Fibroblast of the conjunctiva (primary cell): ENCODE results near the gene OR51B2.
"Not testable (repeated sequence)": the region's sequence is repeated elsewhere in the genome, so short reads cannot be mapped to it uniquely, and the experiment has no call there.

Experiments
- DNase-seq: peaks from one replicate; pipeline ENCODE4 v3.0.0-alpha.2; 2010; ENCODE audit warnings: low read depth

Gene OR51B2

GRCh38 chr11:5310423-5310822 is 13.7 kb downstream of the OR51B2 start:
- DNase-seq = no peak

DNA sequence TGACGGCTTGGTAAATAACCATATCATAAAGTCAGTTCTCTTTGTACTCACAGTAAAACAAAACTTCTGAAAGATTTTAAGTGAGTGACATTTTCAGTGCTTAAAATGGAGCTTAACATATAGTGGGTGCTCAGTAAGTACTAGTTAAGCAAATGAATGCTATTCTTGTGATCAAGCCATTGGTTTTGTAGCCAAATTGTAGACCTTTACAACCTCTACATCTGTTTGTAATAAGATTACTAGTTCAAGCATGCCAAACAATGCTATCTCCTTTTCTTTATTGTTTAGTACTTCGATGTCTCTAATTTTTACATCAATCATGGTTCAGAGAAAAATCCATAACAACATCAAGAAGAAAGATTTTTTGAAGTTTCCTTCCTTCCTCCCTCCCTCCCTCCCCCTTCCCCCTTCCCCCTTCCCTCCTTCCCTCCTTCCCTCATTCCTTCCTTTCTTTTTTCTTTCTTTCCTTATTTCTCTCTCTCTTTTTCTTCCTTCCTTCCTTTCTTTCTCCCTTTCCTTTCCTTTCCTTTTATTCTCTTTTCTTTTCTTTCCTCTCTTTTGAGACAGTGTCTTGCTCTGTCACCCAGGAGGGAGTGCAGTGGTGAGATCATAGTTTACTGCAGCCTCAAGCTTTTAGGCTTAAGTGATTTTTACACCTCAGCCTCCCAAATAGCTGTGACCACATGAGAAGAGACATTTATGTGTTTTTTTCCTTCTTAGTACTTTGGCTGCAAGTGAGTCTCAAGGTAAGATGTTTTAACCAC is 16.7 kb downstream of the OR51B2 start:
- no peak for DNase-seq

DNA sequence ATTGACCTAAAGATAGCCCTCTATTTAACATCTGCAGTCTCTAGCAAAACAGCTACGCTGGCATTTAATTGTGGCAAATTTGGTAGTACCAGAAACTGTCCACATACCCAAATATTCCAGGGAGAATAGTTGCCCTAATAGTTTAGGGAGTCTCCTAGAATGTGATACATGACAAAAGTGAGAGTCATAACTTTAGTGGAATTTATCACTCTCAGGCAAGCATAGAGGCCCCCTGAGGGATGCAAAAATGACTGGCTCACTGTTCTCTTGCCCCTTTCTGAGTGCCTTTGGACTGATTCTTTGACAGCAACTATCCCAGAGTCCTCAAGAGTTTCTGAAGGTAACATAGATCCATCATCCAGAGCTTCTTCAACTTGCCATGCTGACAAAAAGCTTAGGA is 20.1 kb downstream of the OR51B2 start:
- DNase-seq = no peak

GRCh38 chr11:5303626-5304025 is 20.5 kb downstream of the OR51B2 start:
- DNase-seq = no peak

- no peak for DNase-seq
Observed at GRCh38 chr11:5301846-5302245, 22.3 kb downstream of the OR51B2 start, which contains the start of gene OR51B4. Gene OR51B4 (minus strand): TSS chr11:5301946. CDS start chr11:5301946, 0 bp downstream.

DNA sequence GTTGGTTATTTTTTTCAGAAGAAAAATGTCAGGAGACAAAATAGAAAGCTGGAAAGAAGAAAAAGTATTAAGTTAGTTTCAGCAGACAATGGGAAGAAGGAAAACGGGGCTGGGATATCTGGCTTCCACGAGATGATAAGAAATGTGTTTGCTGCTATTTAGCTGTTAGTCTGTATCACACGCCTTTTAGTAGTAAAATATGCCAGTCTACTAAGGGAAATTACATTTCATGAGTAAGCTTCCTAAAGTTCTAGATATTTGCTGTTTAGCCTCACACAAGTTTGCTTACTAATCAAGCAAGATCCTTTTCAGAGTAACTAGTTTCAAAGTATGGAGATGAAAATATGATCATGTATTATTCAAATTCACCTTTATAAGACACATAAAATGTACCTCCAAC is 23.8 kb downstream of the OR51B2 start:
- DNase-seq = no peak

- no peak for DNase-seq
Observed at GRCh38 chr11:5298451-5298850, 25.6 kb downstream of the OR51B2 start.

GRCh38 chr11:5297721-5298323 is 26.3 kb downstream of the OR51B2 start:
- no peak for DNase-seq

DNA sequence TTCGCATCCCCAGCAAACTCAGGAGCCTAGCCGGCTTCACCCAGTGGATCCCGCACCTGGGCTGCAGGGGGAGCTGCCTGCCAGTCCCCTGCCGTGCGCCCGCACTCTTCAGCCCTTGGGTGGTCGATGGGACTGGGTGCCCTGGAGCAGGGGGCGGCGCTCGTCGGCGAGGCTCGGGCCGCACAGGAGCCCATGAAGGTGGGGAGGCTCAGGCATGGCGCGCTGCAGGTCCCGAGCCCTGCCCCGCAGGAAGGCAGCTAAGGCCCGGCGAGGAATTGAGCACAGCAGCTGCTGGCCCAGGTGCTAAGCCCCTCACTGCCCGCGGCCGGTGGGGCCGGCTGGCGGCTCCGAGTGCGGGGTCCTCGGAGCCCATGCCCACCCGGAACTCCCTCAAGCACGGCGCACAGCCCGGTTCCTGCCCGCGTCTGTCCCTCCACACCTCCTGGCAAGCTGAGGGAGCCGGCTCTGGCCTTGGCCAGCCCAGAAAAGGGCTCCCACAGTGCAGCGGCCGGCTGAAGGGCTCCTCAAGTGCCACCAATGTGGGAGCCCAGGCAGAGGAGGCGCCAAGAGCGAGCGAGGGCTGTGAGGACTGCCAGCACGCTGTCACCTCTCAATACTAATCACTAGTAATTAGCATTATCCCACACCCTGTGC is 29.6 kb downstream of the OR51B2 start:
- not testable (repeated sequence) for DNase-seq

- DNase-seq = no peak
Observed at GRCh38 chr11:5293028-5293427, 31.1 kb downstream of the OR51B2 start.

DNA sequence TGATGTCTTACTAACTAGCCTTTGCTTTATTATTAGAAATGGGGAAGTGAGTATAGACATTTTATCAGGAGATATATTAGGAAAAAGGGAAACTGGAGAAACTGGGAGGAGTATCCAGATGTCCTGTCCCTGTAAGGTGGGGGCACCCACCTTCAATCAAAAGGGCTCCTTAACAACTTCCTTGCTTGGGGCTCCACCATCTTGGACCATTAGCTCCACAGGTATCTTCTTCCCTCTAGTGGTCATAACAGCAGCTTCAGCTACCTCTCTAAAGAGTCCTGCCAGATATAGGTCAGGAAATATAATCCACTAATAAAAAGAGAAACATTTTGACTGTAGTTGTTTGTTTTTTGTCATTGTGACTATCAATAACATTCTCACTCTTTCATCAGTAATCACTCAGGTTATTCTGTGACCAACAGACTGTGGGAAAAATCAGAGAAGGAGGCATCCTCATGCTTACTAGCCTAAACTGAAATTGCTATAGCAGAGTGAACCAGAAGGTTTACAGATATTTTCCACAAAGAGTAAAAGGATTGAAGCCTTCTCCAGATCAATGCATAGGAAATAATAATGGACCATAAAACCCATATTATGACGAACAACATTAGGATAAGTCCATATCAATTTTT is 32.8 kb downstream of the OR51B2 start:
- DNase-seq = peak; percentile 28

GRCh38 chr11:5290106-5290505 is 34.0 kb downstream of the OR51B2 start:
- DNase-seq = no peak

DNA sequence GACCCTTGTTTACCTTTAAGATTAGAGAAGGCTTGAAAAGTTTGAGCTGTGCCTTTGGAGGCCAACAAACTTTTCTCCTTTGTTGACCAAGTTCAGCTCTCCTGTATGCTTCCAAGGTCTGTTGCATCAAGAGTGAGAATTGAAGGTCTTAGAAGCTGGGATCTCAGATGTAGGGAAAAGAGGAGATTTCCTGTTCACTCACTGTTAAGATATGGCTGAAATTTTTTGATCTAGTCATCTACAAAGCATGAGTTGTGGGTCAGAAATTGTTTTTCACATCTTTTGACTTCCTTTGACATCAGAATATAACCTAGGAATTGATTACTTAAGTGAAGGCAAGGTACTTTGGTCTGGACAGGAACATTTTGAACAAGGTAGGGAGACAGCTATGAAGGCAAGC is 34.4 kb downstream of the OR51B2 start:
- no peak for DNase-seq

- DNase-seq = no peak
Observed at GRCh38 chr11:5288906-5289550, 35.1 kb downstream of the OR51B2 start.

DNA sequence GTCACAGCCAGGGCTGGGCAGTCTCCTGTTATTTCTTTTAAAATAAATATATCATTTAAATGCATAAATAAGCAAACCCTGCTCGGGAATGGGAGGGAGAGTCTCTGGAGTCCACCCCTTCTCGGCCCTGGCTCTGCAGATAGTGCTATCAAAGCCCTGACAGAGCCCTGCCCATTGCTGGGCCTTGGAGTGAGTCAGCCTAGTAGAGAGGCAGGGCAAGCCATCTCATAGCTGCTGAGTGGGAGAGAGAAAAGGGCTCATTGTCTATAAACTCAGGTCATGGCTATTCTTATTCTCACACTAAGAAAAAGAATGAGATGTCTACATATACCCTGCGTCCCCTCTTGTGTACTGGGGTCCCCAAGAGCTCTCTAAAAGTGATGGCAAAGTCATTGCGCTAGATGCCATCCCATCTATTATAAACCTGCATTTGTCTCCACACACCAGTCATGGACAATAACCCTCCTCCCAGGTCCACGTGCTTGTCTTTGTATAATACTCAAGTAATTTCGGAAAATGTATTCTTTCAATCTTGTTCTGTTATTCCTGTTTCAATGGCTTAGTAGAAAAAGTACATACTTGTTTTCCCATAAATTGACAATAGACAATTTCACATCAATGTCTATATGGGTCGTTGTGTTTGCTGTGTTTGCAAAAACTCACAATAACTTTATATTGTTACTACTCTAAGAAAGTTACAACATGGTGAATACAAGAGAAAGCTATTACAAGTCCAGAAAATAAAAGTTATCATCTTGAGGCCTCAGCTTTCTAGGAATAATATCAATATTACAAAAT is 35.8 kb downstream of the OR51B2 start:
- no peak for DNase-seq

DNA sequence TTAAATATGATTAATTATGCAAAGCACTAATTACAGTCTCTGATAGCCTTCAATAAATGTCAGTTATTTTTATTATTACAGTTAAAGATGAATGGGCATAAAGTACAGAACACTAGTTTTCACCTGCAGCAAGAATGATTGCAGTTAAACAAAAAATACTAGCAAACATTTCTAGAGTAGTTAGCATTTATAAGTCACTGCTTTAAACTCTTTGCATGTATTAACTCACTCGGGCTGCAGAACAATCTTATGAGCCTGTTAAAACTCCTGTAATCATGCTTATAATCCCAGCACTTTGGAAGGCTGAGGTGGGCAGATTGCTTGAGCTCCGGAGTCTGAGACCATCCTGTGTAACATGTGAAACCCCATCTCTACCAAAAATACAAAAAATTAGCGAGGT is 37.2 kb downstream of the OR51B2 start:
- no peak for DNase-seq

DNA sequence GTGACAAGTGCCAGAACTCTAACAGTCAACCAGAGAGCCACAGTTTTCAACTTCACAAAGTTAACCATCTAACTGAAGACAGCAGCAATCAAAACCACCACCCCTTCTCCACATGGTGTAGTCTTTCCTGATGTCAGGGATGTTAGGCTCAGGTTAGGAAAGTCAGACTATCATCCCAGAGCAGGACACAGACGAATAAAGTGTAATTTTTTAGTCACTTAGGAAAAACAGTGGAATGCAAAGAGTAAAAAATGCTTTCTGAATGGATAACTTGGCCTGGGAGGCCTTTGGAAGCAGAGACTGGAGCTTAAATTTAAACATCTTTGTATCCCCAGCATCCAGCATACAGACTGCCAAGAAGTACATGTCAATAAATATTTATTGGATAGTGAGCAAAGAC is 37.7 kb downstream of the OR51B2 start:
- no peak for DNase-seq

GRCh38 chr11:5285703-5286340 is 38.3 kb downstream of the OR51B2 start:
- no peak for DNase-seq

GRCh38 chr11:5284637-5285036 is 39.5 kb downstream of the OR51B2 start:
- DNase-seq = no peak

DNA sequence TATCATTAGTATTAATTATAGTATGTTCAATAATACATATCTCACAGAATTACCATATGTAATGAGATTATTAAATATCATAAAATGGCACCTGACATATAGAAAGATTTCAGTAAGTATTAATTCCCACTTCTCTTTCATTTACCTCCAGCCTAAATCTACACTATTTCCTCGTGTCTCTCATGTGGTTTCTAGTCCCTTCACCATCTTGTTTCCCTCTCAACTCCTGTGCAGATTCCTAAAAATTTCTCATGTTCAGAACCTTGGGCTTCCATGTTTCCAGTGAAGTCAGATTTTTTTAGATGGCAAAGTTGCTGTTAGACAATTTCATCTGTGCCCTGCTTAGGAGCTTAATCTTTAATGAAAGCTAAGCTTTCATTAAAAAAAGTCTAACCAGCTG is 40.2 kb downstream of the OR51B2 start:
- DNase-seq = no peak

DNA sequence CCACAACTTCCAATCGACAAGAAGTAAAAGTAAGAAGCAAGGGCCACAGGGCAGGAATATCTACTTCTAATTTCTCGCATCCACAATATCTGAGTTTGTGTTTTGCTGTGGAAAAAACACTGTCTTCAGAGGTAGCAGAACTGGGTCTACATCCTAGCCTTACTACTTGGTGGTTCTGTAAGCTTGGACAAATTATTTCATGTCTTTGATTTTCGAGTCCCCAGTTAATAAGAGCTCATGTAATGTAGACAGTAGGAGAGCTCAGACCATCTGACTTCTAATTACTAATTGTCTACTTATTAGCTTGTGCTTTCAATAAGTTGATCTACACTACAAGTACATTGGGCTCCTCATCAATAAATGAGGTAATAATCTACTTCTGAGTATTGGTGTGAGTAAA is 41.0 kb downstream of the OR51B2 start:
- no peak for DNase-seq
